Measurements from ENCODE around the gene AURKAIP1.
"Not testable (repeated sequence)": the region's sequence is repeated elsewhere in the genome, so short reads cannot be mapped to it uniquely, and the experiment has no call there.

AURKAIP1 gene

GRCh38 chr1:1421147-1421906 is 46.3 kb upstream of the AURKAIP1 start, which contains the start of gene ANKRD65:
Gene ANKRD65 (minus strand): TSS chr1:1421276. CDS start chr1:1421005, 271 bp downstream.
- no peak for TF ChIP-seq CTCF (IDR thresholded peaks at IDR 0.05; ENCODE audit: low read depth, low read length)
- peak within 1 kb of the TSS; percentile 94 for H3K27ac ChIP-seq
- peak; percentile 83 for DNase-seq
- H3K27me3 ChIP-seq (ENCODE audit: insufficient read depth, low read depth, severe bottlenecking): no peaks in the 10 kb centered on the region
- no peaks in the 10 kb centered on the region for H3K9me3 ChIP-seq (ENCODE audit: severe bottlenecking)
- H3K4me3 ChIP-seq (ENCODE audit: low read depth, low read length): no peak within 1 kb of the TSS; the same call in none of the 2 replicates
- no peaks in the 10 kb centered on the region for H3K36me3 ChIP-seq

GRCh38 chr1:1420654-1421141 is 45.7 kb upstream of the AURKAIP1 start:
- no peak overlapping the region; the same call in 1 of the 2 replicates for H3K4me3 ChIP-seq (ENCODE audit: low read depth, low read length)
- DNase-seq: no peak
- no peak for TF ChIP-seq CTCF (IDR thresholded peaks at IDR 0.05; ENCODE audit: low read depth, low read length)
- H3K27ac ChIP-seq: peak overlapping the region; percentile 94
- no peaks in the 10 kb centered on the region for H3K36me3 ChIP-seq
- H3K9me3 ChIP-seq (ENCODE audit: severe bottlenecking): no peaks in the 10 kb centered on the region
- no peaks in the 10 kb centered on the region for H3K27me3 ChIP-seq (ENCODE audit: insufficient read depth, low read depth, severe bottlenecking)

GRCh38 chr1:1419813-1420653 is 45.0 kb upstream of the AURKAIP1 start:
- DNase-seq: no peak
- no peak for TF ChIP-seq CTCF (IDR thresholded peaks at IDR 0.05; ENCODE audit: low read depth, low read length)
- Histone ChIP-seq H3K36me3 (no peaks in the 10 kb centered on the region), H3K27me3 (ENCODE audit: insufficient read depth, low read depth, severe bottlenecking) (no peaks in the 10 kb centered on the region), H3K4me3 (ENCODE audit: low read depth, low read length) (no peak overlapping the region), H3K9me3 (ENCODE audit: severe bottlenecking) (no peaks in the 10 kb centered on the region), H3K27ac (no peak overlapping the region)

- no peaks in the 10 kb centered on the region for H3K9me3 ChIP-seq (ENCODE audit: severe bottlenecking)
- H3K27me3 ChIP-seq (ENCODE audit: insufficient read depth, low read depth, severe bottlenecking): no peaks in the 10 kb centered on the region
- no peak overlapping the region for H3K27ac ChIP-seq
- no peaks in the 10 kb centered on the region for H3K36me3 ChIP-seq
- no peak for TF ChIP-seq CTCF (IDR thresholded peaks at IDR 0.05; ENCODE audit: low read depth, low read length)
- DNase-seq: no peak
- no peak overlapping the region for H3K4me3 ChIP-seq (ENCODE audit: low read depth, low read length)
These were observed 44.4 kb upstream of the AURKAIP1 start for GRCh38 chr1:1419363-1419812.

- H3K27ac ChIP-seq: peak overlapping the region; percentile 21; the same call in 1 of the 2 replicates
- H3K9me3 ChIP-seq (ENCODE audit: severe bottlenecking): no peaks in the 10 kb centered on the region
- no peak overlapping the region for H3K4me3 ChIP-seq (ENCODE audit: low read depth, low read length)
- no peaks in the 10 kb centered on the region for H3K27me3 ChIP-seq (ENCODE audit: insufficient read depth, low read depth, severe bottlenecking)
- H3K36me3 ChIP-seq: no peaks in the 10 kb centered on the region
- DNase-seq: no peak
- TF ChIP-seq CTCF (IDR thresholded peaks at IDR 0.05; ENCODE audit: low read depth, low read length): no peak
These were observed 43.7 kb upstream of the AURKAIP1 start for GRCh38 chr1:1418464-1419362.

- H3K36me3 ChIP-seq; H3K27ac ChIP-seq; DNase-seq; H3K4me3 ChIP-seq (ENCODE audit: low read depth, low read length); H3K27me3 ChIP-seq (ENCODE audit: insufficient read depth, low read depth, severe bottlenecking); H3K9me3 ChIP-seq (ENCODE audit: severe bottlenecking): not testable (repeated sequence)
These were observed 42.9 kb upstream of the AURKAIP1 start for GRCh38 chr1:1417825-1418463.

GRCh38 chr1:1417396-1417795 is 42.4 kb upstream of the AURKAIP1 start:
- not testable (repeated sequence) for H3K27ac ChIP-seq; H3K9me3 ChIP-seq (ENCODE audit: severe bottlenecking); H3K36me3 ChIP-seq; H3K27me3 ChIP-seq (ENCODE audit: insufficient read depth, low read depth, severe bottlenecking); H3K4me3 ChIP-seq (ENCODE audit: low read depth, low read length)
- peak; percentile 54 for DNase-seq

Data from WERI-Rb-1 (cell line).